Nephron (organoid): ENCODE results near the gene RNF130.
A peak's percentile ranks its signal among the peaks of the same experiment; 100 is the strongest.

ENCODE experiments used
- H3K27ac Mint-ChIP-seq, 3 experiments: 2 replicates each; pipeline ENCODE4 v1.8.0; 2020; ENCODE audit warnings: mixed read lengths in 3 of 3, mild to moderate bottlenecking in 2 of 3, moderate library complexity in 1 of 3
- H3K27me3 Mint-ChIP-seq: 2 replicates; pipeline ENCODE4 v1.8.0; 2021; ENCODE audit warnings: low read depth, mild to moderate bottlenecking, moderate library complexity, mixed read lengths
- H3K36me3 Mint-ChIP-seq: 2 replicates; pipeline ENCODE4 v1.8.0; 2020; ENCODE audit warnings: low read depth, mixed read lengths
- H3K4me1 Mint-ChIP-seq: 2 replicates; pipeline ENCODE4 v1.8.0; 2020; ENCODE audit warnings: mixed read lengths
- H3K4me3 Mint-ChIP-seq, 3 experiments: 2 replicates each; pipeline ENCODE4 v1.8.0; 2020; ENCODE audit warnings: mild to moderate bottlenecking in 3 of 3, mixed read lengths in 3 of 3, moderate library complexity in 2 of 3
- H3K9me3 Mint-ChIP-seq: 2 replicates; pipeline ENCODE4 v1.8.0; 2020; ENCODE audit warnings: mixed read lengths
- CTCF ChIP-seq, 3 experiments: fragments of 200-600 bp; sonication (generic); IDR thresholded peaks; one replicate each; pipeline ENCODE4 v1.5.0; 2021; ENCODE audit warnings: antibody characterized with exemption in 3 of 3; ENCODE audit not compliant: unreplicated experiment in 3 of 3

Gene RNF130

GRCh38 chr5:180078348-180078747 is 6.8 kb upstream of the RNF130 start:
- Mint-ChIP-seq H3K27ac (no peak overlapping the region), H3K9me3 (no peaks in the 10 kb centered on the region), H3K4me3 (no peak overlapping the region), H3K27me3 (peaks cover 10% of the 10 kb centered on the region), H3K36me3 (no peaks in the 10 kb centered on the region), H3K4me1 (peaks cover 6% of the 10 kb centered on the region)
- TF ChIP-seq CTCF (IDR thresholded peaks at IDR 0.05; ENCODE audit: unreplicated experiment in 3 of 3): no peak

GRCh38 chr5:180077594-180078284 is 6.2 kb upstream of the RNF130 start:
- no peak overlapping the region for H3K27ac Mint-ChIP-seq
- H3K4me1 Mint-ChIP-seq: peaks cover 3% of the 10 kb centered on the region
- no peak overlapping the region for H3K4me3 Mint-ChIP-seq
- H3K36me3 Mint-ChIP-seq: no peaks in the 10 kb centered on the region
- no peak for TF ChIP-seq CTCF (IDR thresholded peaks at IDR 0.05; ENCODE audit: unreplicated experiment in 3 of 3)
- H3K27me3 Mint-ChIP-seq: peaks cover 10% of the 10 kb centered on the region
- no peaks in the 10 kb centered on the region for H3K9me3 Mint-ChIP-seq

GRCh38 chr5:180075703-180076102 is 4.1 kb upstream of the RNF130 start:
- Mint-ChIP-seq H3K4me1 (peaks cover 5% of the 10 kb centered on the region), H3K9me3 (peaks cover 2% of the 10 kb centered on the region), H3K27me3 (peaks cover 6% of the 10 kb centered on the region), H3K36me3 (no peaks in the 10 kb centered on the region), H3K4me3 (peak overlapping the region in 2 of 3 experiments; percentile 0 to 1), H3K27ac (no peak overlapping the region)
- no peak for TF ChIP-seq CTCF (IDR thresholded peaks at IDR 0.05; ENCODE audit: unreplicated experiment in 3 of 3)

GRCh38 chr5:180074462-180074861 is 2.9 kb upstream of the RNF130 start:
- H3K36me3 Mint-ChIP-seq: no peaks in the 10 kb centered on the region
- peak overlapping the region in 1 of 3 experiments; percentile 10 for H3K27ac Mint-ChIP-seq
- no peaks in the 10 kb centered on the region for H3K27me3 Mint-ChIP-seq
- peaks cover 2% of the 10 kb centered on the region for H3K9me3 Mint-ChIP-seq
- H3K4me1 Mint-ChIP-seq: peaks cover 16% of the 10 kb centered on the region
- H3K4me3 Mint-ChIP-seq: peak overlapping the region; percentile 9 to 43 (median 21)
- no peak for TF ChIP-seq CTCF (IDR thresholded peaks at IDR 0.05; ENCODE audit: unreplicated experiment in 3 of 3)

GRCh38 chr5:180072556-180072955 is 997 bp upstream of the RNF130 start:
- Mint-ChIP-seq H3K36me3 (no peaks in the 10 kb centered on the region), H3K4me3 (peak overlapping the region; percentile 72 to 76 (median 74)), H3K27ac (peak overlapping the region in 2 of 3 experiments; percentile 52 to 64), H3K27me3 (no peaks in the 10 kb centered on the region), H3K9me3 (peaks cover 2% of the 10 kb centered on the region), H3K4me1 (peaks cover 29% of the 10 kb centered on the region)
- TF ChIP-seq CTCF (IDR thresholded peaks at IDR 0.05; ENCODE audit: unreplicated experiment in 3 of 3): no peak

- Mint-ChIP-seq H3K27ac (peak overlapping the region in 2 of 3 experiments; percentile 52 to 64), H3K4me1 (peaks cover 33% of the 10 kb centered on the region), H3K36me3 (no peaks in the 10 kb centered on the region), H3K9me3 (peaks cover 2% of the 10 kb centered on the region), H3K27me3 (no peaks in the 10 kb centered on the region), H3K4me3 (peak overlapping the region; percentile 72 to 74 (median 74))
- TF ChIP-seq CTCF (IDR thresholded peaks at IDR 0.05; ENCODE audit: unreplicated experiment in 3 of 3): no peak
Observed at GRCh38 chr5:180072256-180072548, 643 bp upstream of the RNF130 start.
